ENCODE measurements around the gene MYRIP.

The MYRIP gene

GRCh38 chr3:40047406-40047805 lies 238.0 kb downstream of the MYRIP start:
- H3K4me3 ChIP-seq (ENCODE audit: insufficient read depth in 1 of 2, low read depth in 1 of 2, low read length in 2 of 2): no peak overlapping the region
- H3K79me1 ChIP-seq (replicated peaks; ENCODE audit: low read length, poor library complexity, severe bottlenecking): no peaks in the 10 kb centered on the region
- H2AK5ac ChIP-seq (ENCODE audit: low read length, severe bottlenecking): no peak overlapping the region
- peaks cover 9% of the 10 kb centered on the region for H3K4me1 ChIP-seq (ENCODE audit: control insufficient read depth, insufficient read depth, low read depth, low read length)
- H2BK15ac ChIP-seq (ENCODE audit: low read depth, poor library complexity, severe bottlenecking): no peak overlapping the region
- H3K18ac ChIP-seq (ENCODE audit: low read depth in 1 of 2, low read length in 2 of 2): no peak overlapping the region
- no peak overlapping the region for H4K91ac ChIP-seq (ENCODE audit: low read length)
- no peak overlapping the region for H4K8ac ChIP-seq (ENCODE audit: low read length)
- 83% methylated on average over 1 of the region's 2 CpGs for WGBS
- H3K9ac ChIP-seq (ENCODE audit: low read length): no peak overlapping the region
- H3K9me3 ChIP-seq (ENCODE audit: control insufficient read depth, low read length): peaks cover 12% of the 10 kb centered on the region
- no peak overlapping the region for H3K27ac ChIP-seq (ENCODE audit: low read length, poor library complexity, severe bottlenecking)
- no peak overlapping the region for H3K23ac ChIP-seq (ENCODE audit: low read length in 2 of 2)
- DNase-seq: no peak
- H3K4ac ChIP-seq (ENCODE audit: low read depth in 1 of 2, low read length in 2 of 2): no peak overlapping the region
- no peak overlapping the region for H2AFZ ChIP-seq (ENCODE audit: low read depth, low read length)
- no peak overlapping the region for H2BK5ac ChIP-seq (ENCODE audit: low read depth, low read length, poor library complexity, severe bottlenecking)
- H3K27me3 ChIP-seq (ENCODE audit: control insufficient read depth in 1 of 2, insufficient read depth in 1 of 2, low read length in 2 of 2): no peaks in the 10 kb centered on the region
- H3K36me3 ChIP-seq (ENCODE audit: control insufficient read depth in 1 of 2, insufficient read depth in 2 of 2, low read depth in 1 of 2, low read length in 2 of 2): no peaks in the 10 kb centered on the region
- no peak overlapping the region for H2BK120ac ChIP-seq (ENCODE audit: low read depth, low read length)
- no peak overlapping the region for H2BK12ac ChIP-seq (ENCODE audit: low read length in 2 of 2)
- H3K4me2 ChIP-seq (ENCODE audit: low read length, poor library complexity, severe bottlenecking): no peak overlapping the region
- no peak overlapping the region for H3K14ac ChIP-seq (ENCODE audit: low read length in 2 of 2)

DNA sequence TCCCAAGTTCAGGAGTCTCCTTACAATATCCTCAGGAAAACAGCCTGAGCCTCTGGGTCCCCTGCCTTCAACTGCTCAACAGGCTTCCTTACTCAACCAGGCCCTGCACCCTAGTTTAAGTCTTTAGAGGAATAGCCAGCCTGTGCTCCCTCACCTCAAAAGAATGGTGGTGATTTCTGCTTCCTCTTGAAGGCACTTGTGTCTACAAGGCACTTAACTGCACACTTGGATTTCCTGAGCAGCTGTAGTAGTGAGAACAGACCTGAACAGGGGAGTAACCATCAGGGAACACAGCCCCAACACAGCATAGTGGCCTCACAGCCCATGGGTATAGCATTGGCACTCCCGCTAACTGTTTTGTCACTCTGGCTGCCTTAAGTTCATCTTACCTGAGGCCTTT lies 244.3 kb downstream of the MYRIP start:
- no peak overlapping the region for H2BK5ac ChIP-seq (ENCODE audit: low read depth, low read length, poor library complexity, severe bottlenecking)
- H2BK15ac ChIP-seq (ENCODE audit: low read depth, poor library complexity, severe bottlenecking): no peak overlapping the region
- no CpG with 5 or more reads among the region's 1 CpG for WGBS

GRCh38 chr3:40054568-40055222 lies 245.3 kb downstream of the MYRIP start:
- Histone ChIP-seq H3K4ac (ENCODE audit: low read depth in 1 of 2, low read length in 2 of 2) (no peak overlapping the region), H3K27me3 (ENCODE audit: control insufficient read depth in 1 of 2, insufficient read depth in 1 of 2, low read length in 2 of 2) (no peaks in the 10 kb centered on the region), H3K18ac (ENCODE audit: low read depth in 1 of 2, low read length in 2 of 2) (no peak overlapping the region), H3K4me3 (ENCODE audit: insufficient read depth in 1 of 2, low read depth in 1 of 2, low read length in 2 of 2) (no peak overlapping the region), H3K4me1 (ENCODE audit: control insufficient read depth, insufficient read depth, low read depth, low read length) (peaks cover 5% of the 10 kb centered on the region), H3K14ac (ENCODE audit: low read length in 2 of 2) (no peak overlapping the region), H4K91ac (ENCODE audit: low read length) (no peak overlapping the region), H2BK120ac (ENCODE audit: low read depth, low read length) (no peak overlapping the region), H2BK12ac (ENCODE audit: low read length in 2 of 2) (no peak overlapping the region), H2BK5ac (ENCODE audit: low read depth, low read length, poor library complexity, severe bottlenecking) (peak overlapping the region; percentile 78), H3K9me3 (ENCODE audit: control insufficient read depth, low read length) (peaks cover 8% of the 10 kb centered on the region), H3K79me1 (replicated peaks; ENCODE audit: low read length, poor library complexity, severe bottlenecking) (no peaks in the 10 kb centered on the region), H4K8ac (ENCODE audit: low read length) (no peak overlapping the region), H2AK5ac (ENCODE audit: low read length, severe bottlenecking) (peak overlapping the region; percentile 4), H2BK15ac (ENCODE audit: low read depth, poor library complexity, severe bottlenecking) (no peak overlapping the region), H3K36me3 (ENCODE audit: control insufficient read depth in 1 of 2, insufficient read depth in 2 of 2, low read depth in 1 of 2, low read length in 2 of 2) (no peaks in the 10 kb centered on the region), H3K4me2 (ENCODE audit: low read length, poor library complexity, severe bottlenecking) (no peak overlapping the region), H3K27ac (ENCODE audit: low read length, poor library complexity, severe bottlenecking) (peak overlapping the region; percentile 57), H2AFZ (ENCODE audit: low read depth, low read length) (no peak overlapping the region), H3K23ac (ENCODE audit: low read length in 2 of 2) (no peak overlapping the region), H3K9ac (ENCODE audit: low read length) (peak overlapping the region; percentile 13)
- peak; percentile 2 for DNase-seq
- WGBS: 100% methylated on average over 2 of the region's 3 CpGs

More for the DNA sequence above, 244.3 kb downstream of the MYRIP start:
- Histone ChIP-seq H2BK120ac (ENCODE audit: low read depth, low read length) (no peak overlapping the region), H4K8ac (ENCODE audit: low read length) (no peak overlapping the region), H3K9ac (ENCODE audit: low read length) (no peak overlapping the region), H4K91ac (ENCODE audit: low read length) (no peak overlapping the region), H3K4ac (ENCODE audit: low read depth in 1 of 2, low read length in 2 of 2) (no peak overlapping the region), H3K18ac (ENCODE audit: low read depth in 1 of 2, low read length in 2 of 2) (no peak overlapping the region), H3K14ac (ENCODE audit: low read length in 2 of 2) (no peak overlapping the region), H2AFZ (ENCODE audit: low read depth, low read length) (no peak overlapping the region), H3K79me1 (replicated peaks; ENCODE audit: low read length, poor library complexity, severe bottlenecking) (no peaks in the 10 kb centered on the region), H3K27ac (ENCODE audit: low read length, poor library complexity, severe bottlenecking) (no peak overlapping the region), H3K4me1 (ENCODE audit: control insufficient read depth, insufficient read depth, low read depth, low read length) (peaks cover 5% of the 10 kb centered on the region), H2BK12ac (ENCODE audit: low read length in 2 of 2) (no peak overlapping the region), H3K23ac (ENCODE audit: low read length in 2 of 2) (no peak overlapping the region), H3K27me3 (ENCODE audit: control insufficient read depth in 1 of 2, insufficient read depth in 1 of 2, low read length in 2 of 2) (no peaks in the 10 kb centered on the region), H2AK5ac (ENCODE audit: low read length, severe bottlenecking) (peak overlapping the region; percentile 47), H3K4me2 (ENCODE audit: low read length, poor library complexity, severe bottlenecking) (no peak overlapping the region), H3K9me3 (ENCODE audit: control insufficient read depth, low read length) (peaks cover 12% of the 10 kb centered on the region), H3K36me3 (ENCODE audit: control insufficient read depth in 1 of 2, insufficient read depth in 2 of 2, low read depth in 1 of 2, low read length in 2 of 2) (no peaks in the 10 kb centered on the region), H3K4me3 (ENCODE audit: insufficient read depth in 1 of 2, low read depth in 1 of 2, low read length in 2 of 2) (no peak overlapping the region)
- no peak for DNase-seq

DNA sequence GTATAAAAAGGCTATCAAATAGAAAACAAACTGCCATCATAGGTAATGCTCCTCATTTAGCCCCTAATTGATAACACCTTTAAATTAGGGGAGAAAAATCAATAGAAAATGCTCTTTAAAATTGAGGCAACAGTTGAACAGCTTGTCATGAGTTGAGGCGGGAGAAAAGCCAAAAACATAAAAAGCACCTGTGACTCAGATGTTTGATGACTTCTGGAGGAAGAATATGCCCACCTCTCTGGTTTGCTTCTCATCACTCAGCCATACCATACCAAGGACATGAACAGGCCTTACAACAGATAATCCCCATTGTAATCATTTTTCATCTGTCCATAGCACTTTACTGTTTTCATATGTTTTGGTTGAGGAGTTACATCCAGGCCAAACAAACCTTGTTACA lies 246.0 kb downstream of the MYRIP start:
- Histone ChIP-seq H2AFZ (ENCODE audit: low read depth, low read length) (no peak overlapping the region), H3K18ac (ENCODE audit: low read depth in 1 of 2, low read length in 2 of 2) (no peak overlapping the region), H4K91ac (ENCODE audit: low read length) (no peak overlapping the region), H3K14ac (ENCODE audit: low read length in 2 of 2) (no peak overlapping the region), H2BK12ac (ENCODE audit: low read length in 2 of 2) (no peak overlapping the region), H2BK120ac (ENCODE audit: low read depth, low read length) (no peak overlapping the region), H3K23ac (ENCODE audit: low read length in 2 of 2) (no peak overlapping the region), H3K27me3 (ENCODE audit: control insufficient read depth in 1 of 2, insufficient read depth in 1 of 2, low read length in 2 of 2) (no peaks in the 10 kb centered on the region), H3K79me1 (replicated peaks; ENCODE audit: low read length, poor library complexity, severe bottlenecking) (no peaks in the 10 kb centered on the region), H3K4me1 (ENCODE audit: control insufficient read depth, insufficient read depth, low read depth, low read length) (peaks cover 5% of the 10 kb centered on the region), H3K27ac (ENCODE audit: low read length, poor library complexity, severe bottlenecking) (peak overlapping the region; percentile 2), H3K4me3 (ENCODE audit: insufficient read depth in 1 of 2, low read depth in 1 of 2, low read length in 2 of 2) (no peak overlapping the region), H3K4me2 (ENCODE audit: low read length, poor library complexity, severe bottlenecking) (no peak overlapping the region), H2BK5ac (ENCODE audit: low read depth, low read length, poor library complexity, severe bottlenecking) (no peak overlapping the region), H2BK15ac (ENCODE audit: low read depth, poor library complexity, severe bottlenecking) (no peak overlapping the region), H3K4ac (ENCODE audit: low read depth in 1 of 2, low read length in 2 of 2) (no peak overlapping the region), H2AK5ac (ENCODE audit: low read length, severe bottlenecking) (no peak overlapping the region), H3K9me3 (ENCODE audit: control insufficient read depth, low read length) (peaks cover 1% of the 10 kb centered on the region), H3K9ac (ENCODE audit: low read length) (no peak overlapping the region), H4K8ac (ENCODE audit: low read length) (no peak overlapping the region), H3K36me3 (ENCODE audit: control insufficient read depth in 1 of 2, insufficient read depth in 2 of 2, low read depth in 1 of 2, low read length in 2 of 2) (no peaks in the 10 kb centered on the region)
- WGBS: 67% methylated on average over 1 of the region's 1 CpG
- no peak for DNase-seq
